Measurements from ENCODE around the gene TAF11L7.
"Not testable (repeated sequence)": the region's sequence is repeated elsewhere in the genome, so short reads cannot be mapped to it uniquely, and the experiment has no call there.

The TAF11L7 gene
- 0 reads per million in 2 donors for total RNA-seq

GRCh38 chr5:17585658-17586057 lies at the start of gene TAF11L7:
TAF11L7 (minus strand) TSS chr5:17585758.
- DNase-seq = not testable (repeated sequence)

GRCh38 chr5:17634160-17634559 lies 48.6 kb upstream of the TAF11L7 start, which contains the start of gene TAF11L14:
TAF11L14 (plus strand) TSS chr5:17634460.
- no peak for DNase-seq

GRCh38 chr5:17631788-17632187 lies 46.2 kb upstream of the TAF11L7 start, which contains the start of gene TAF11L13:
TAF11L13 (plus strand) TSS chr5:17632088.
- not testable (repeated sequence) for DNase-seq

GRCh38 chr5:17625686-17626085 lies 40.1 kb upstream of the TAF11L7 start:
- no peak for DNase-seq

- DNase-seq = no peak
These were observed 35.1 kb upstream of the TAF11L7 start for GRCh38 chr5:17620627-17621026.

- DNase-seq = no peak
These were observed 33.8 kb upstream of the TAF11L7 start for GRCh38 chr5:17619354-17619753.

GRCh38 chr5:17614872-17615605 lies 29.5 kb upstream of the TAF11L7 start:
- DNase-seq = no peak

- DNase-seq = not testable (repeated sequence)
These were observed 24.5 kb upstream of the TAF11L7 start, which contains the start of gene TAF11L12 for GRCh38 chr5:17610092-17610491. TAF11L12 (plus strand) TSS chr5:17610392.

GRCh38 chr5:17607461-17607860 lies 21.9 kb upstream of the TAF11L7 start:
- DNase-seq = not testable (repeated sequence)

GRCh38 chr5:17604951-17605350 lies 19.4 kb upstream of the TAF11L7 start:
- DNase-seq = no peak

GRCh38 chr5:17603880-17604279 lies 18.3 kb upstream of the TAF11L7 start, which contains the start of gene TAF11L11:
TAF11L11 (plus strand) TSS chr5:17604183.
- DNase-seq = not testable (repeated sequence)

GRCh38 chr5:17597728-17598127 lies 12.2 kb upstream of the TAF11L7 start, which contains the start of gene TAF11L10:
TAF11L10 (minus strand) TSS chr5:17597828.
- DNase-seq = not testable (repeated sequence)

- not testable (repeated sequence) for DNase-seq
These were observed 8.7 kb upstream of the TAF11L7 start, which contains the start of gene TAF11L9 for GRCh38 chr5:17594255-17594654. TAF11L9 (minus strand) TSS chr5:17594394.

- DNase-seq = not testable (repeated sequence)
These were observed 5.3 kb upstream of the TAF11L7 start, which contains the start of gene TAF11L8 for GRCh38 chr5:17590860-17591259. TAF11L8 (minus strand) TSS chr5:17590960.
